ENCODE results near the gene EHBP1. TPM values are rescaled to one million over a fixed set of nuclear protein-coding genes. Genes with fewer than 3 reads are reported as not detected.
A peak's percentile ranks its signal among the peaks of the same experiment; 100 is the strongest.

Gene EHBP1
- polyA plus RNA-seq, 3 donors, result 4.2 to 6.1 (median 6.0) TPM

- H3K9ac ChIP-seq (ENCODE audit: insufficient read depth, low read length, poor library complexity, severe bottlenecking), result no peak overlapping the region
- peak overlapping the region in 1 of 3 experiments; percentile 68 for H3K4me3 ChIP-seq (replicated peaks in 1 of 3; ENCODE audit: low read depth in 2 of 3, low read length in 3 of 3)
- peaks cover 9 to 58% of the 10 kb centered on the region in 2 donors for H3K9me3 ChIP-seq (replicated peaks in 1 of 2; ENCODE audit: control insufficient read depth in 1 of 2, insufficient read depth in 1 of 2, low read length in 2 of 2)
- H3K4me3 Mint-ChIP-seq, result peak overlapping the region; percentile 66 to 97
- H3K36me3 Mint-ChIP-seq, result peaks cover 18 to 37% of the 10 kb centered on the region in 2 donors
- H3K27ac ChIP-seq (ENCODE audit: low read depth in 1 of 2, low read length in 2 of 2), result no peak overlapping the region
- WGBS (ENCODE audit: insufficient coverage), result 6% methylated on average over 40 of the region's 49 CpGs
- H2AFZ ChIP-seq (ENCODE audit: insufficient read depth, low read depth, low read length, poor library complexity, severe bottlenecking), result no peak overlapping the region
- H3K79me2 ChIP-seq (ENCODE audit: insufficient read depth, low read length), result no peaks in the 10 kb centered on the region
- H3K27me3 Mint-ChIP-seq (ENCODE audit: low read depth in 3 of 3), result peaks cover 94 to 98% (median 98%) of the 10 kb centered on the region in 3 donors
- H3K36me3 ChIP-seq (replicated peaks in 1 of 2; ENCODE audit: control insufficient read depth in 1 of 2, insufficient read depth in 2 of 2, low read length in 2 of 2), result no peaks in the 10 kb centered on the region
- H3K27ac Mint-ChIP-seq, result no peak overlapping the region
- intact Hi-C loops (cut with micrococcal nuclease), result no loop called here
- peaks cover 0 to 57% (median 45%) of the 10 kb centered on the region in 7 donors for H3K9me3 Mint-ChIP-seq
- peak in 1 of 3 donors; percentile 29 for DNase-seq
- TF ChIP-seq CTCF (IDR thresholded peaks at IDR 0.05), result no peak
- H3K4me1 Mint-ChIP-seq, result peaks cover 76% of the 10 kb centered on the region
- H3K4me2 ChIP-seq (replicated peaks; ENCODE audit: extremely low read depth, low read length, poor library complexity, severe bottlenecking), result peak overlapping the region; percentile 65
- peaks cover 62 to 77% of the 10 kb centered on the region in 2 donors for H3K4me1 ChIP-seq (ENCODE audit: control insufficient read depth in 1 of 2, insufficient read depth in 2 of 2, low read length in 2 of 2)
- H3K27me3 ChIP-seq (ENCODE audit: control insufficient read depth in 2 of 2, insufficient read depth in 2 of 2, low read length in 2 of 2), result peaks cover 94 to 98% of the 10 kb centered on the region in 2 donors
- H4K20me1 ChIP-seq (ENCODE audit: insufficient read depth, low read length), result no peaks in the 10 kb centered on the region
These were observed 350.9 kb downstream of the EHBP1 start for GRCh38 chr2:63056107-63057050.

GRCh38 chr2:63057249-63058143 is 352.0 kb downstream of the EHBP1 start:
- H3K27me3 Mint-ChIP-seq (ENCODE audit: low read depth in 3 of 3), result peaks cover 92 to 97% (median 97%) of the 10 kb centered on the region in 3 donors

More at GRCh38 chr2:63057249-63058143, 352.0 kb downstream of the EHBP1 start:
- Mint-ChIP-seq H3K4me1 (peaks cover 66% of the 10 kb centered on the region), H3K9me3 (peaks cover 0 to 47% (median 42%) of the 10 kb centered on the region in 7 donors), H3K36me3 (peaks cover 18 to 35% of the 10 kb centered on the region in 2 donors), H3K4me3 (peak overlapping the region; percentile 58 to 97), H3K27ac (peak overlapping the region in 1 of 7 donors; percentile 11)
- peaks cover 91 to 98% of the 10 kb centered on the region in 2 donors for H3K27me3 ChIP-seq (ENCODE audit: control insufficient read depth in 2 of 2, insufficient read depth in 2 of 2, low read length in 2 of 2)
- H3K4me2 ChIP-seq (replicated peaks; ENCODE audit: extremely low read depth, low read length, poor library complexity, severe bottlenecking), result peak overlapping the region; percentile 44
- intact Hi-C loops (cut with micrococcal nuclease), result no loop called here
- H3K36me3 ChIP-seq (replicated peaks in 1 of 2; ENCODE audit: control insufficient read depth in 1 of 2, insufficient read depth in 2 of 2, low read length in 2 of 2), result no peaks in the 10 kb centered on the region
- H2AFZ ChIP-seq (ENCODE audit: insufficient read depth, low read depth, low read length, poor library complexity, severe bottlenecking), result no peak overlapping the region
- TF ChIP-seq CTCF (IDR thresholded peaks at IDR 0.05), result no peak
- WGBS (ENCODE audit: insufficient coverage), result 1% methylated on average over 10 of the region's 35 CpGs
- peak overlapping the region in 1 of 3 experiments; percentile 55 for H3K4me3 ChIP-seq (replicated peaks in 1 of 3; ENCODE audit: low read depth in 2 of 3, low read length in 3 of 3)
- no peak overlapping the region for H3K27ac ChIP-seq (ENCODE audit: low read depth in 1 of 2, low read length in 2 of 2)
- peaks cover 9 to 56% of the 10 kb centered on the region in 2 donors for H3K9me3 ChIP-seq (replicated peaks in 1 of 2; ENCODE audit: control insufficient read depth in 1 of 2, insufficient read depth in 1 of 2, low read length in 2 of 2)
- H3K9ac ChIP-seq (ENCODE audit: insufficient read depth, low read length, poor library complexity, severe bottlenecking), result no peak overlapping the region
- DNase-seq, result no peak
- no peaks in the 10 kb centered on the region for H3K79me2 ChIP-seq (ENCODE audit: insufficient read depth, low read length)
- H4K20me1 ChIP-seq (ENCODE audit: insufficient read depth, low read length), result no peaks in the 10 kb centered on the region
- peaks cover 62 to 69% of the 10 kb centered on the region in 2 donors for H3K4me1 ChIP-seq (ENCODE audit: control insufficient read depth in 1 of 2, insufficient read depth in 2 of 2, low read length in 2 of 2)

All from CD14-positive monocyte (primary cell).